ENCODE results near the gene LOXHD1.

Gene LOXHD1

GRCh38 chr18:46471809-46472498 lies 185.1 kb downstream of the LOXHD1 start:
- in situ Hi-C loops (cut with HindIII; ENCODE audit: low pct_ligation_motif_present, low pct_unique_long_range_greater_than_20kb, low sequenced_read_pairs) = no loop called here
- no peak for DNase-seq

- DNase-seq = no peak
- in situ Hi-C loops (cut with HindIII; ENCODE audit: low pct_ligation_motif_present, low pct_unique_long_range_greater_than_20kb, low sequenced_read_pairs) = no loop called here
Measured at GRCh38 chr18:46470714-46471113, 186.3 kb downstream of the LOXHD1 start.

- in situ Hi-C loops (cut with HindIII; ENCODE audit: low pct_ligation_motif_present, low pct_unique_long_range_greater_than_20kb, low sequenced_read_pairs) = no loop called here
- no peak for DNase-seq
Measured at GRCh38 chr18:46469186-46469915, 187.7 kb downstream of the LOXHD1 start.

- in situ Hi-C loops (cut with HindIII; ENCODE audit: low pct_ligation_motif_present, low pct_unique_long_range_greater_than_20kb, low sequenced_read_pairs) = no loop called here
- no peak for DNase-seq
Measured at GRCh38 chr18:46468426-46469180, 188.4 kb downstream of the LOXHD1 start.

- in situ Hi-C loops (cut with HindIII; ENCODE audit: low pct_ligation_motif_present, low pct_unique_long_range_greater_than_20kb, low sequenced_read_pairs) = no loop called here
- no peak for DNase-seq
Measured at GRCh38 chr18:46466234-46467160, 190.5 kb downstream of the LOXHD1 start.

- DNase-seq = no peak
- in situ Hi-C loops (cut with HindIII; ENCODE audit: low pct_ligation_motif_present, low pct_unique_long_range_greater_than_20kb, low sequenced_read_pairs) = no loop called here
Measured at GRCh38 chr18:46464926-46465655, 191.9 kb downstream of the LOXHD1 start.

- in situ Hi-C loops (cut with HindIII; ENCODE audit: low pct_ligation_motif_present, low pct_unique_long_range_greater_than_20kb, low sequenced_read_pairs) = no loop called here
- DNase-seq = no peak
Measured at GRCh38 chr18:46462523-46462922, 194.5 kb downstream of the LOXHD1 start.

GRCh38 chr18:46461993-46462392 lies 195.0 kb downstream of the LOXHD1 start:
- in situ Hi-C loops (cut with HindIII; ENCODE audit: low pct_ligation_motif_present, low pct_unique_long_range_greater_than_20kb, low sequenced_read_pairs) = no loop called here
- no peak for DNase-seq

- in situ Hi-C loops (cut with HindIII; ENCODE audit: low pct_ligation_motif_present, low pct_unique_long_range_greater_than_20kb, low sequenced_read_pairs) = no loop called here
Measured at GRCh38 chr18:46460754-46461153, 196.3 kb downstream of the LOXHD1 start.

GRCh38 chr18:46459789-46460455 lies 197.1 kb downstream of the LOXHD1 start:
- DNase-seq = no peak
- in situ Hi-C loops (cut with HindIII; ENCODE audit: low pct_ligation_motif_present, low pct_unique_long_range_greater_than_20kb, low sequenced_read_pairs) = no loop called here

More at GRCh38 chr18:46460754-46461153, 196.3 kb downstream of the LOXHD1 start:
- DNase-seq = no peak

- in situ Hi-C loops (cut with HindIII; ENCODE audit: low pct_ligation_motif_present, low pct_unique_long_range_greater_than_20kb, low sequenced_read_pairs) = no loop called here
Measured at GRCh38 chr18:46458472-46458871, 198.5 kb downstream of the LOXHD1 start.

GRCh38 chr18:46456691-46457090 lies 200.3 kb downstream of the LOXHD1 start:
- no peak for DNase-seq
- in situ Hi-C loops (cut with HindIII; ENCODE audit: low pct_ligation_motif_present, low pct_unique_long_range_greater_than_20kb, low sequenced_read_pairs) = no loop called here

More at GRCh38 chr18:46458472-46458871, 198.5 kb downstream of the LOXHD1 start:
- DNase-seq = no peak

- in situ Hi-C loops (cut with HindIII; ENCODE audit: low pct_ligation_motif_present, low pct_unique_long_range_greater_than_20kb, low sequenced_read_pairs) = no loop called here
- peak; percentile 93 for DNase-seq
Measured at GRCh38 chr18:46452820-46453219, 204.2 kb downstream of the LOXHD1 start.

GRCh38 chr18:46449499-46449898 lies 207.5 kb downstream of the LOXHD1 start:
- no peak for DNase-seq
- in situ Hi-C loops (cut with HindIII; ENCODE audit: low pct_ligation_motif_present, low pct_unique_long_range_greater_than_20kb, low sequenced_read_pairs) = no loop called here

- in situ Hi-C loops (cut with HindIII; ENCODE audit: low pct_ligation_motif_present, low pct_unique_long_range_greater_than_20kb, low sequenced_read_pairs) = no loop called here
- no peak for DNase-seq
Measured at GRCh38 chr18:46449033-46449432, 208.0 kb downstream of the LOXHD1 start.

GRCh38 chr18:46448347-46448746 lies 208.7 kb downstream of the LOXHD1 start:
- in situ Hi-C loops (cut with HindIII; ENCODE audit: low pct_ligation_motif_present, low pct_unique_long_range_greater_than_20kb, low sequenced_read_pairs) = no loop called here
- no peak for DNase-seq

- no peak for DNase-seq
- in situ Hi-C loops (cut with HindIII; ENCODE audit: low pct_ligation_motif_present, low pct_unique_long_range_greater_than_20kb, low sequenced_read_pairs) = no loop called here
Measured at GRCh38 chr18:46447792-46448191, 209.2 kb downstream of the LOXHD1 start.

All from ACHN (cell line).